BJ (cell line): ENCODE results near the gene AMMECR1. TPM values are rescaled to one million over a fixed set of nuclear protein-coding genes. Genes with fewer than 3 reads are reported as not detected.

Source experiments
- CTCF ChIA-PET: fragments of 350-600 bp; formaldehyde crosslinking; extraction: SDS; loops from one replicate; lab custom pipeline; 2021; ENCODE audit warnings: antibody characterized with exemption, inconsistent platforms; lab: Yijun Ruan, JAX
- POLR2A ChIA-PET: fragments of 300-600 bp; sonication (Branson Sonifier 250); formaldehyde crosslinking; extraction: SDS; loops from one replicate; lab custom pipeline; 2021; ENCODE audit warnings: antibody characterized with exemption; lab: Charles Lee
- DNase-seq: peaks from one replicate; pipeline ENCODE4 v3.0.0-alpha.2; 2011; ENCODE audit warnings: low read depth
- H3K27me3 ChIP-seq: 2 replicates; pipeline ENCODE4 v1.6.0; 2011; ENCODE audit warnings: low read length; ENCODE audit not compliant: control insufficient read depth, insufficient read depth
- H3K36me3 ChIP-seq: 2 replicates; pipeline ENCODE4 v1.5.1; 2011; ENCODE audit warnings: low read length; ENCODE audit not compliant: control insufficient read depth, insufficient read depth
- H3K4me3 ChIP-seq: 2 replicates; pipeline ENCODE4 v1.5.1; 2011; ENCODE audit warnings: low read depth, mild to moderate bottlenecking, control low read depth, low read length
- polyA plus RNA-seq: library from polyadenylated mRNA; depleted of rRNA; stranded (reverse); fragments of >200 nt; gene quantifications from 2 replicates; pipeline ENCODE4 v1.2.3, GENCODE V29; 2011
- TF ChIP-seq, protein P1 (sequence below): IDR thresholded peaks from 2 replicates; pipeline ENCODE4 v1.5.1; 2011; ENCODE audit warnings: low read depth, mild to moderate bottlenecking, control low read depth, inconsistent platforms, low read length, moderate library complexity; ENCODE audit not compliant: insufficient read depth

AMMECR1 gene
- polyA plus RNA-seq, 1 experiment, result 7.3 TPM

GRCh38 chrX:110311437-110312230 lies 6.3 kb downstream of the AMMECR1 start:
- CTCF ChIA-PET, result interaction anchor here (1.1 to 1.2 kb wide), 2 partner anchors 28 to 33 kb away, joined by 3 read pairs; no protein-coding TSS in a partner anchor
- no peak for DNase-seq

DNA sequence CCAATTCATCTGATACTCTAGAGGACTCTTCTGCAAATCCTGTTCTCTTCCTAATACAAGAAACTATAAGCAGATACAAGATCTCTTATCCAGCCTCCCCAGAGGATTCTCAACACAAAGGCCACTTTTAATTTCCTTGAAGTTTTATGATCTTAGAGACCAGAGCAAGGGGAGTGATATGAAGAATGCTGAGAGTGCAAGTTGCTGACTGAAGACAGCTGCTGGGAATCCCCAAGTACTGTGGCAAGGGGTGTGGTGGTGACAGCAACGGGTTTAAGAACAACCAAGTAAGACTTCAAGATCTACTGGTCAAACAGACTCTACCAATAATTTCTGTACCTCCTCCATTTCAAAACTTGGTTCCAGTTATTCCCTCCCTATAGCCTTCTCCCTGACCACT lies 7.0 kb downstream of the AMMECR1 start:
- Histone ChIP-seq H3K27me3 (no peaks in the 10 kb centered on the region), H3K4me3 (no peak overlapping the region), H3K36me3 (no peaks in the 10 kb centered on the region)
- DNase-seq, result no peak
- CTCF ChIA-PET, result interaction anchor here (1.1 to 1.2 kb wide), 2 partner anchors 27 to 33 kb away, joined by 3 read pairs; no protein-coding TSS in a partner anchor
- TF ChIP-seq, protein P1, sequence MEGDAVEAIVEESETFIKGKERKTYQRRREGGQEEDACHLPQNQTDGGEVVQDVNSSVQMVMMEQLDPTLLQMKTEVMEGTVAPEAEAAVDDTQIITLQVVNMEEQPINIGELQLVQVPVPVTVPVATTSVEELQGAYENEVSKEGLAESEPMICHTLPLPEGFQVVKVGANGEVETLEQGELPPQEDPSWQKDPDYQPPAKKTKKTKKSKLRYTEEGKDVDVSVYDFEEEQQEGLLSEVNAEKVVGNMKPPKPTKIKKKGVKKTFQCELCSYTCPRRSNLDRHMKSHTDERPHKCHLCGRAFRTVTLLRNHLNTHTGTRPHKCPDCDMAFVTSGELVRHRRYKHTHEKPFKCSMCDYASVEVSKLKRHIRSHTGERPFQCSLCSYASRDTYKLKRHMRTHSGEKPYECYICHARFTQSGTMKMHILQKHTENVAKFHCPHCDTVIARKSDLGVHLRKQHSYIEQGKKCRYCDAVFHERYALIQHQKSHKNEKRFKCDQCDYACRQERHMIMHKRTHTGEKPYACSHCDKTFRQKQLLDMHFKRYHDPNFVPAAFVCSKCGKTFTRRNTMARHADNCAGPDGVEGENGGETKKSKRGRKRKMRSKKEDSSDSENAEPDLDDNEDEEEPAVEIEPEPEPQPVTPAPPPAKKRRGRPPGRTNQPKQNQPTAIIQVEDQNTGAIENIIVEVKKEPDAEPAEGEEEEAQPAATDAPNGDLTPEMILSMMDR, result no peak
- POLR2A ChIA-PET, result no interaction called here

More at GRCh38 chrX:110311437-110312230, 6.3 kb downstream of the AMMECR1 start:
- TF ChIP-seq, protein P1, result no peak
- POLR2A ChIA-PET, result no interaction called here
- H3K36me3 ChIP-seq, result no peaks in the 10 kb centered on the region
- H3K27me3 ChIP-seq, result no peaks in the 10 kb centered on the region
- no peak overlapping the region for H3K4me3 ChIP-seq

GRCh38 chrX:110310000-110310790 lies 7.7 kb downstream of the AMMECR1 start:
- Histone ChIP-seq H3K4me3 (no peak overlapping the region), H3K27me3 (no peaks in the 10 kb centered on the region), H3K36me3 (no peaks in the 10 kb centered on the region)
- no peak for DNase-seq
- ChIA-PET POLR2A (no interaction called here), CTCF (interaction anchor here (1.2 to 1.3 kb wide), 2 partner anchors 26 to 99 kb away, joined by 3 read pairs; no protein-coding TSS in a partner anchor)
- TF ChIP-seq, protein P1, result no peak

- Histone ChIP-seq H3K27me3 (no peaks in the 10 kb centered on the region), H3K4me3 (no peak overlapping the region), H3K36me3 (no peaks in the 10 kb centered on the region)
- TF ChIP-seq, protein P1, result no peak
- POLR2A ChIA-PET, result no interaction called here
- DNase-seq, result no peak
- CTCF ChIA-PET, result no interaction called here
Observed at GRCh38 chrX:110308220-110308619, 9.7 kb downstream of the AMMECR1 start.

- ChIA-PET POLR2A (no interaction called here), CTCF (no interaction called here)
- DNase-seq, result no peak
- Histone ChIP-seq H3K36me3 (no peaks in the 10 kb centered on the region), H3K4me3 (no peak overlapping the region), H3K27me3 (no peaks in the 10 kb centered on the region)
- TF ChIP-seq, protein P1, result no peak
Observed at GRCh38 chrX:110304884-110305283, 13.0 kb downstream of the AMMECR1 start.
